Measurements from ENCODE around the gene PTPRE.

DNA sequence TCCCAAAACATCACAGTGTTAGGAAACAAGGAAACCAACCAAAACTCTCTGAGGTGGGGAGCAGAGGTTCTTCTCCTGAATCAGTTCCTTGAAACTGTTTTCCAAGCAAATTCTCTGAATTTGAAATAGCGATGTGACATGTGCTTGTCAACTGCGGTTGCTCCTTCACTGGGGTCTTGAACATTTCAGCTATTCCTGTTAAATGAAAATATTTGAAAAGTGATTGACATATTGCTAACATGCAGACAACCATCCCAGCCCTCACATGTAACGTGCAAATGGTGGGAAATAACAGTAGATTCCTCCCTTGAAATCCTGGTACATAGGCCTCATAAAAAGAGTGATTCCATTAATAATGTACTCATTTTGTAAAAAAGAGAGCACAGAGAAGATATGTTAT is 203.4 kb downstream of the PTPRE start:
- TF ChIP-seq, protein P1, sequence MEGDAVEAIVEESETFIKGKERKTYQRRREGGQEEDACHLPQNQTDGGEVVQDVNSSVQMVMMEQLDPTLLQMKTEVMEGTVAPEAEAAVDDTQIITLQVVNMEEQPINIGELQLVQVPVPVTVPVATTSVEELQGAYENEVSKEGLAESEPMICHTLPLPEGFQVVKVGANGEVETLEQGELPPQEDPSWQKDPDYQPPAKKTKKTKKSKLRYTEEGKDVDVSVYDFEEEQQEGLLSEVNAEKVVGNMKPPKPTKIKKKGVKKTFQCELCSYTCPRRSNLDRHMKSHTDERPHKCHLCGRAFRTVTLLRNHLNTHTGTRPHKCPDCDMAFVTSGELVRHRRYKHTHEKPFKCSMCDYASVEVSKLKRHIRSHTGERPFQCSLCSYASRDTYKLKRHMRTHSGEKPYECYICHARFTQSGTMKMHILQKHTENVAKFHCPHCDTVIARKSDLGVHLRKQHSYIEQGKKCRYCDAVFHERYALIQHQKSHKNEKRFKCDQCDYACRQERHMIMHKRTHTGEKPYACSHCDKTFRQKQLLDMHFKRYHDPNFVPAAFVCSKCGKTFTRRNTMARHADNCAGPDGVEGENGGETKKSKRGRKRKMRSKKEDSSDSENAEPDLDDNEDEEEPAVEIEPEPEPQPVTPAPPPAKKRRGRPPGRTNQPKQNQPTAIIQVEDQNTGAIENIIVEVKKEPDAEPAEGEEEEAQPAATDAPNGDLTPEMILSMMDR (conservative IDR thresholded peaks at IDR 0.05), result no peak
- no peak for TF ChIP-seq ZFX (IDR thresholded peaks at IDR 0.05)

All from C4-2B (cell line).